ENCODE measurements around the gene COL1A2.

Gene COL1A2

DNA sequence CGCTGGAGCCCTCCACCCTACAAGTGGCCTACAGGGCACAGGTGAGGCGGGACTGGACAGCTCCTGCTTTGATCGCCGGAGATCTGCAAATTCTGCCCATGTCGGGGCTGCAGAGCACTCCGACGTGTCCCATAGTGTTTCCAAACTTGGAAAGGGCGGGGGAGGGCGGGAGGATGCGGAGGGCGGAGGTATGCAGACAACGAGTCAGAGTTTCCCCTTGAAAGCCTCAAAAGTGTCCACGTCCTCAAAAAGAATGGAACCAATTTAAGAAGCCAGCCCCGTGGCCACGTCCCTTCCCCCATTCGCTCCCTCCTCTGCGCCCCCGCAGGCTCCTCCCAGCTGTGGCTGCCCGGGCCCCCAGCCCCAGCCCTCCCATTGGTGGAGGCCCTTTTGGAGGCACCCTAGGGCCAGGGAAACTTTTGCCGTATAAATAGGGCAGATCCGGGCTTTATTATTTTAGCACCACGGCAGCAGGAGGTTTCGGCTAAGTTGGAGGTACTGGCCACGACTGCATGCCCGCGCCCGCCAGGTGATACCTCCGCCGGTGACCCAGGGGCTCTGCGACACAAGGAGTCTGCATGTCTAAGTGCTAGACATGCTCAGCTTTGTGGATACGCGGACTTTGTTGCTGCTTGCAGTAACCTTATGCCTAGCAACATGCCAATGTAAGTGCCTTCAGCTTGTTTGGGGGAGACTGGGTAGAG is at the start of gene COL1A2:
Gene COL1A2, plus strand, starts transcription at position 459 of the 704 bp plus-strand sequence. Its CDS starts 137 bp downstream, at position 596.
- no peak for DNase-seq

DNA sequence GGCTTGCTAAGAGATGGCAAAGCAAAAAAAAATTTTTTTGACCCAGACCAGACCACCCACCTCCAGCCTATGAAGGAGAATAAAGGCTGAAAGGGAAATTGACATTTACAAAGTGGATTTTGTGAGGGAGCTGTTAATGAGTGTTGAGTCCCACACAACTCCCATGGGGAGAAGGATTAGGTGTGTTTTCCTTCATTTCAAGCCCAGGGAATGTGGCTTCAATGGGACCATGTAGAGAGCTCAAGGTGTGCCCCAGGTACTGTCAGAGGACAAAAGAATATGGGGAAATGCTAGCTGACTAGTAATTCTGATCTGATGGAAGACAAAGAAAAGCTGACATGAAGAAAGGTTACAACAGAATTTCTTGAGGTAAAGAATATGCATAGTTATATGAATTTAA is 48.8 kb upstream of the COL1A2 start:
- no peak for DNase-seq

DNA sequence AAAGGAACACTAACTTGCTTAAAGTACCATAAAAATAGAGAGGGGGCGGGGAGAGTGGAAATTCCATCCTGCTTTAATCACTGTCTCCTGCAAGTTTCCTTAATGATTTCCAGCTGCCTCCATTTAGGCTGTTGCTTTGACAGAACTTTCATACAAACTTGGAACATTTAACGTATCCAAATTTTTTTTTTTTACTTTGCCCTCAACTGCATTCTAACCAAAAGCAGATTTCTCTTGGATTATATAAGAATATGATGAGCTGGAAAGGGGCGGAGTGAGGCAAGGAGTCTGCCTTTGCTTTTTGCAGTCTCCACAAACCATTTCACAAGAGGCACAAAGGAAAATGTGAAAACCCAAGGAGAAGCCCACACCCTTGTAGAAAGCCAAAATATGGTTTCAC is 46.6 kb upstream of the COL1A2 start:
- no peak for DNase-seq

DNA sequence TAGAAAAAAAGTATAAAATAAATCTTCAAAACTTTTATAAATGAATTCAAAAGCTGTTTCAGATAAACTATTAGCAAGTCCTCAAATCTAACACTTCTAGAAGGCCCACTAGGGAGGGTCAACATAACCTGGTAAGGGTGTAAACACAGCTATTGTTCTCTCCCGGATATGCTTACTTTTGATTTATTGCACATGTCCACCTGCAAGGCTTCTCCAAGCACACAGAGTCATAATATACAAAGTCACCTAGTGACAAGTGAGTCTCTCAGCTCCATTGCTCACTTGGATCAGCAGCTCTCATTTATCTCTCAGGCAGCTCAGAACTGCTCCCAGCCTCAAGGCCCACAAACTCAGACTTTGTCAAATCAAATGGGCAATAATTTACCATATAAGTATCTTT is 44.0 kb upstream of the COL1A2 start:
- DNase-seq: no peak

DNA sequence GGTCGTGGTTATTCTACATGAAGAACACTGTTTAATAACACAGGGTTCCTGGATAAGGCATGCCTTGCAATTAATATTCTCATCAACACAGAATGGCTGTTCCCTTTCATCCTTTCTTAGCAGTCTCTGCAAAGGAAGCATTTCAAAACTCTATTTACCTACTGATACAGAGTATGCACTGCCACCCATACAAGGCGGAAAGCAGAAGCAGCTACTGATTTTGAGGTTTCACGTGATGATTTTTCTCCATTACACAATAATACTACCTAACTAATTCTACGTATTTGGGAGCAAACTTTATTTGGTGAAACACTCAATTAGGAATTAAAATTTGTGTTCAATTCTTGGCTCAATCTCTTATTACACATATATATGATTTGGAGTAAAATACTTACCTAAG is 43.0 kb upstream of the COL1A2 start:
- DNase-seq: no peak

DNA sequence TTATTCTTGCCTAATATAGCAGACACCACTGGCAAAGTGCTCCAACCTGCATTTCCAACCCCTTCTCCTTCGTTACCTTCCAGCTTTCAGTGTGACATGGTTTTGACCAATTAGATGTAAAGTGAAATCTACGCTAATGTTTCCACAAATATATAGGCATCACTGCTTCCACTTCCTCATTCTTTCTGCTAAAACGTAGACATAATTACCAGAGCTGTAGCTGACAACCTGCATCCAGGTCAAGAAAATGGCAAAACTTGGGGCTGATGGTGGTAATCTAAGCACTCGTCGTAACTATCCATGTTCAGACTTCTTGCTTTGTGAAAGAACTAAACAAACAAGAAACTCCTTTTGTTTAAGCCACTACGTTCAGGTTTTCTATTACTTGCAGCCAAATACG is 41.8 kb upstream of the COL1A2 start:
- DNase-seq: no peak

DNA sequence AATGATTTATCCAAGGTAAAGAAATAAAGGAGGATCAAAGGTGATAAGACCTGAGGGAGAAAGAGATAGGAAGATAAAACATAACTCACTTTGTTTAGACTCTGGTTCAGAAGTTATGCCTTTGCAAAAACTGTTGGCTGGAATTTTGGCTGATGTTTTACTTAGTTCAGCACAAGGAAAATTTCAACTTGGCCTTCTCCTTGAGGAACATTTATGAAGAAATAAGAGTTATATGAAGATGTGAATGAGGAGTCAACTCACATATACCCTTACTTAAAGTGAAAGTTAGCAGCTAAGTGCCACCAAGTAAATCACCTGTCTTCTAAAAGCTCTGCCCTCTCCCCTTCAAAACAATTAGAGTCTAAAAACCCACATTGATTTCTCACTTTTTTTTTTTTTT is 39.7 kb upstream of the COL1A2 start:
- no peak for DNase-seq

DNA sequence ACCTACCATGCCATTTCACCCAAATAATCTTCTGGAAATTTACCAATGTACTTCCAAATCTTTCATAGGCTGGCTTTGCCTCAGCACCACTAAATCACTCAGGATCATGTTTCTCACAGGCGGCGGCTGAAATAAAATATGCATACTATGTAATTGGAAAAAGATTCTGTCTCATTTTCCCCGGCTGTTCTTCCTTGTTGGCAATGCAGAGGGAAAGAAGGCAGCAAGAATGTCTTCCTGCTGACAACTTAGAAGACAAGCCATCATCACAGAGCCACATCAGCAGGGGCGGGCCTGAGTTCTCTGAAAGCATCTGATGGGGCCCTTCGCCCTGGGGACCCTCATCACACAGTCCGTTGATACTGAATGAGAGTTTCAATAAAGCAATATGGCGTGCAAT is 39.2 kb upstream of the COL1A2 start:
- no peak for DNase-seq

DNA sequence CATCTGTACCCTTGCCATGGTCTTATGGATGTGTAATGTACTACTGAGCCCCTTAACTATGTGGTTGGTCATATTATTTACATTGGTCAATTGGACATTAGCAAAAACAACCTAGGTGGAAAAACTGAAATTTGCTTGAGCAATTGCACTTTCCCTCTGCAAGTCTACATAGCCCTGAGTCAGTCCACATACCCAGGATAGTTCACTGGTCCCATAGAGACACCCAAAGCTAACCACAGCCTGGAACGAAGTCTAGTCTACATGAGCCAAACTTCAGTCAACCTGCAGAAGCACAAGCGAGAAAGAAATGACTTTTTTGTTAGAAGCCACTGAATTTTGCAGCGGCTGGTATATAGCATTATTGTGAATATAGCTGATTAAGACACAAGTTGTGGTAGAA is 37.6 kb upstream of the COL1A2 start:
- no peak for DNase-seq

DNA sequence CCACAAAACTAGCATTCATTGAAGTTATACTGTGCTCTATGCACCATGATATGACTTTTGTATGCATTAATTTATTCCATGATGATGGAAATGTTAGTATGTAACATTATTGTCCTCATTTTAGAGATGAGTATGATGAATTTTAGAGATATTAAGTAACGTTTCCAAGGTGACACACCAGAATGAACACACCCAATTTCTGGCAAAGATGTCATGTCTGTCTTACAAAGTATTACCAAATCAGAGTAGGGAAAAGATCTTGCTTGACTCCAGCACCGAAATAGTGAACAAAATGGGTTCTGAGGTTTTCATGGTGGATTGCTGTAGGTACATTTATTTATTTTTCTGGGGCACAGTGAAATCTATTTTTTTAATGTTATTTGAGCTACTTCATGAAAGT is 33.8 kb upstream of the COL1A2 start:
- no peak for DNase-seq

DNA sequence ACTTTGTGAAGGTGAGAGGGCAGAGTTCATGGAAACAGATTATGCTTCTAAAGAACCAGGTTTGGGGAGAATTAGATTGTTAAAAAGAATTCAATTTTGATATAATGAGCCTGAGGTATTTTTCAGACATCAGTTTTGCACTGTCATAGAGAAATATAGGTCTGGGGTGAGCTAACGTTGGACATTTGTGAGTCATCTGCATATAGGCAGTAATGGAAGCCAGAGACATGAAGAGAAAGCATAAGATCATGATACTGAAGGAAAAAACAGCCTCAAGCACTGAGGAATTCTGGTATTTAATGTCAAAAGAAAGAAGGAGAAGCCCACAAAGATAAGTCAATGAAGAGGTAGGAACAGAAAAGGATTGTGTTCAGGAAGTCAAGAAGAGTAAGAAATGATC is 32.4 kb upstream of the COL1A2 start:
- DNase-seq: no peak

DNA sequence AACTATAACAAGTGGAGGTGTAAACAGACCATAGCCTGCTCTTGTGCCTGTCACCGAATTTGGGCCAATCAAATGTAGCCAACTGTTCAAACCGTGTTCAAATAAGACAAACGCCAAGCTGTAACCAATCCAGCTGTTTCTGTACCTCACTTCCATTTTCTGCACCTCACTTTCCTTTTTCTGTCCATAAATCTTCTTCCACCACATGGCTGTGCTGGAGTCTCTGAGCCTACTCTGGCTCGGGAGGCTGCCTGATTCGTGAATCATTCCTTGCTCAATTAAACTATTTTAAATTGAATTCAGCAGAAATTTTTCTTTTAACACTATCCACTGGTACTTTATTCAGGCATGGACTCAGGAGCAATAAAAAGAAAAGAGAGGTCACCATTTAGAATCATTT is 29.9 kb upstream of the COL1A2 start:
- no peak for DNase-seq

DNA sequence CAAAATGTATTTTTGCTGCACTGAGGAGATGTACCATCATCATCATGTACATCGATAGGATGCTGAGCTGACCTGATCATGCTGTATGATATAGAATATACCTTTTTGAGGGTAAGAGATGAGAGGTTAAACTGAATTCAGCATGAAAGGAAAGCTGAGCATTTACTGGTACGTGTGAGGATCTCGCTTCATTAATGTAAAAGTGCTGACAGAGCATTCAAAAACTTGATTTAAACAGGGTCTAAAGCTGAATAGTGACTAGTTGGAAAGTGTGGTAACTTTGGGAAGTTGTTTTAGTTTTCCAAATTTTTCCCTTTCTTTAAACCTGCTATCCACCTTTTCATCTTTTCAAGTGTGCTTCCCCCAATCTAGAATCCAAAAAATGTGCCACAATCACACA is 28.5 kb upstream of the COL1A2 start:
- DNase-seq: no peak

DNA sequence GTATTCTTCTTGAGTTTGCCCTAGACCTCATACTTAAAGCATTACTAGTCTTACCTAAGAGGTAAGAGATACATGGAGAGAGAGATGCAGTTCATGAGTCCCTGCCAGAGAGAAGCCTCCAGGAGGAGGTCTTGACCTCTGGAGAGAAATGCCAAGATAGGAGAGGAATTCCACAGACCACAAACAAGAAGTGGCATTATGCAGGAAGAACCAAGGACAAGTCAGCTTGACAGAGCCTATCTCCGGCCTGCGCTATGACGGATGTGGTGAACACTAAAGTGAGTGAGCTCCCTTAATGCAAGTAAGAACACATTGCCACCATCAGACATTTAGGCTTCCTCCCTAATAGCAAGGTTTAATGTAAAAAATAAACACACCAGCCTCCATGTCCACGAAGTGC is 27.9 kb upstream of the COL1A2 start:
- DNase-seq: no peak

DNA sequence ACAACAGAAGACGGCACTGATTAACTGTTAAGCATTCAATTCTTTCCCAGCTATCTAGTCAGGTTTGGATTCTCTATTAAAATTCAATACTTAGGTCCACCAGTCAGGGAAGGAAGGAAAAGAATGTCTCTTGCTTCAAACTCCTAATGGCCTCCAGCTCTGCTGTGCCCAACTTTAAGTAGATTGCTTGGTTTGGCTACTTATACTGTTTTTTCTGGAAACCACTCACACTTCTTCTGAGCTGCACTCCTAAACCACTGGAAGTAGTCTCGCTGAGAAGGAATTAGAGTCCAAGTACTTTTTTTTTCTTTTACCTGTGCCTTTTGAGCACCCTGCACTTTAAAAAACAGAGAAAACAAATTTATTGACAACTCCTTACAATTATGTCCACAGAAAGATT is 26.7 kb upstream of the COL1A2 start:
- DNase-seq: no peak

DNA sequence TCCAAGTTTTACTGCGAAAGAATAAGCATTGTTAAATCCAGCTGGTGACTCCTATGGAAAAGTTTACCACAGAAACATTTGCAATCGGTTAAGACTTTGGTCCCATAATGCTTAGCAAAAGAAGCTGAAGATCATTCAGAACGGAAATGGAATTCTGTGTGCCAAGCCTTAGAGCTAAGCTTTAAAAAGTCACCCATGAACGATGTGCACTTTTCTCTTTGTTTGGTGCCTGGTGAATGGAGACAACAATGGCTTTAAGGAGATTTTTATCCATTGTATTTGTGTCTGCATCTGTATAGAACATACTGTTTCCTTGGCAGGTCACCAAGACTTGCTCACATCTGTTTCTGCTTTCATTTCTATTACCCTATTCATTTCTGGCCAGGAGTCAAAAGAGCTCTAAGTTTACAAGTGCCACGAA is 26.3 kb upstream of the COL1A2 start:
- DNase-seq: no peak

DNA sequence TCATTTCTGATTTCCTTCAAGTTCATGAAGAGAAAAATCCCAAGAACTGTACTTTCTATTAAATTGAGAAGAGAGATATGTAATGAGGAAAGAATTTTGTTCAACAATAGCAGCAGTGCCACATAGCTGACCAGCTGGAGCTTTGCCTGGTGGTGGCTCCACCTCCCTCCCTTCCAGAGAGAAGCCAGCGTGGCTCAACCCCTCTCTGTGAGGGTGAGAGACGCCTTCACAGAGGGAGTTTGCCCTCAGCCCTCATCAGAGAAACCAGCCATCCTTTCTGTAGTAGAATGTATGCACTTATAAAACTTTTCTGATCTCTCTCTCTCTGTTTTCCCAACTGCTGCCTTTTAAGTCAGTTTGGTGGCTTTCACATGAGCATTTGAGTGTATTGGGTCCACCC is 20.5 kb upstream of the COL1A2 start:
- DNase-seq: no peak

DNA sequence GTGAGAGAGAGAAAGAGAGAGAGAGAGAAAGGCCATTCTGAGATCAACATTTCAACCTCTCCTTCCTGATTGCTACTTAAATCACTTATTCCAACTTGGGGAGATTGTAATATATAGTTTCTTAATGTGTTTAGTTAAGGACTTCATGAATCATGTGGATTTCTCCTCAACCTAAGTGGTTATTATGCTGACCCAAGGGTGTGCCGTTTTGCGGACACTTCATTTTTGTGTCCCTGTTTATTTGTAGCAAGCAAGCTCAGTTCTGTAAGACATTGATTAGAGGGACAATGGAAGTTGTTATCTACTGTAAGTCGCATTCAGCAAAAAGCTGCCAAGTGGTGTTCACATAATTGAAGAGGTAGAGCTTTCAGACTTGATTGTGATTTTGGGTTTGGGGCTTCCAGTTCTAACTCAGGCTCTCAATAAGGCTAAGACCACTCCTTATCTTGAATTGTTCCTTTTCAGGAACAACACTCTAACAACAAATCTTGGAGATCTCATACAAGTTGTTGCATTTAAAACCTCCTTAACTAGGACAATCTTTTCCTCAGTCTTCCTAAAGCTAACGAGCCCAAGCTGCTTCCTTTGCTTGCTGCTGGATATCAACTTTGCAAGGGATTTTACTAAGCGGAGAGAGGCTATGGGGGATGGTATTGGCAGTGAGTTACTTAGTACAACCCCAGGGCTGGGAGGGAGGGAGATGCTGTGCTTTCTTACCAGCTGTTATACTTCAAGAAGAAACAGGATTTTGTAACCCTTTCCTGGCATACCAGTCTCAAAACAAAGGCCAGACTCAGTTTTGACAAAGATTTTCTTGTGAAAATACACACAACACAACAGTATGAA is 19.8 kb upstream of the COL1A2 start:
- DNase-seq: no peak

DNA sequence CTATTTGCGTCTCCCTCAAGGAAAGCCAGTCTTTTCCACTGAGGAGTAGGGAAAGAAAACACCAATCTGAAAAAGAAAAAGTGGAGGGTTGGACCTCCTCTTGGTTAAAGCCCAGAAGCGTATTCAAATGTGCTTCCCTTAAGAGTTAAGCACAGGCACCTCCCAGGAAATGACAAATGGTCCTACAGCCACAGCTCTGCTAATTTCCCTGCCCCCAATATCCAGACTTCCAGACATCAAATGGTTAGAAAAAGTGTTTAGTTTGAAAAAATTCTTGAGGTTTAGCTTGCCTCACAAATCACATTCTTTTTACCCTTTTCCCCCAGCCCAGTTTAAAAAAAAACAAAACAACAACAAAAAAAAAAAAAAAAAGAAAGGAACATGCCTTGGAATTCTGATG is 19.0 kb upstream of the COL1A2 start:
- DNase-seq: no peak

DNA sequence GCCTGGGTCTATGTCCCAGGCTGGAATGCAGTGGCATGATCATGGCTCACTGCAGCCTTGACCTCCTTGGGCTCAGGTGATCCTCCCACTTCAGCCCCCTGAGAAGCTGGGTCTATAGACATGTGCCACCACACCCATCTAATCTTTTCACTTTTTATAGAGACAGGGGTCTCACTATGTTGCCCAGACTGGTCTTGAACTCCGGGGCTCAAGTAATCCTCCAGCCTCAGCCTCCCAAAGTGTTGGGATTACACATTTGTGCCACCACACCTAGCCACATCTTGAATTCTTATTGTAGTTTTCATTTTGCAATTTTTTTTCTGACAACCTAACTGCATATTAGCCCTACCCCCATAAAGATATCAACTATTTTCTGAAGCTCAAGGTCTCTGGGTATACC is 18.4 kb upstream of the COL1A2 start:
- no peak for DNase-seq

DNA sequence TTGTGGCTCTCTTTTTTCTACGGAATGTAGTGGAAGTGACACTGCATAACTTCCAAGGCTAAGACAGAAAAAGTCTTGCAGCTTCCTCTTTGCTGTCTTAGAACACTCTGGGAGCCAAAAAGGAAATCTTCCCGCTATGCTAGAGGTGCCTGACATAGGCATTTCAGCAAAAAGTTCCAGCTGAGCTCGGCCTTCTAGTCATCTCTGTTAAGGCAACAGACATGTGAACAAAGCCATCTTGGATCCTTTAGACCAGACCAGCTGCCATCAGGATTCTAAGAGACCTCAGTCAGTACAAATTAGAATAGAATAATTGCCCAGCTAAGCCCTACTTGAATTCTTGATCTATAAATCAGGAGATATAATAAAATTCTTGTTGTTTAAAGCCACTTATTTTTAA is 16.3 kb upstream of the COL1A2 start:
- DNase-seq: no peak

DNA sequence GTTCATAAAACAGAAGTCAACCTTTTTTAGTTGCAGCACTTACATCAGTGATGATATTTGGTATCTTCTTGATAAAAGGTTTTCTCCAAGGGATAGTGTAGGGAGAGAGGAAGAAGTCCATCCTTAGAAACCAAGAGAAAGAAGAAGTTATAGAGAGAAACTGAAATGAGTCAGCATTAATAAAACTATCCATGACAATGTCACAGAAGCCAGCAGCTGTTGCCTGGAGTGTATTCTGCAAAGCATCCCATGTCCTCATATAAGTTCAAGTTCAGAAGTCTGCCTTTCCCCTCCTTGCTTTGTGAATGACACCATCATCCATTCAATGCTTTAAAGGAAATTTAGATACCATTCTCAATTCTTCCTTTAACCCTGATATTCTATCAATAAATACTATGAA is 14.4 kb upstream of the COL1A2 start:
- DNase-seq: no peak

DNA sequence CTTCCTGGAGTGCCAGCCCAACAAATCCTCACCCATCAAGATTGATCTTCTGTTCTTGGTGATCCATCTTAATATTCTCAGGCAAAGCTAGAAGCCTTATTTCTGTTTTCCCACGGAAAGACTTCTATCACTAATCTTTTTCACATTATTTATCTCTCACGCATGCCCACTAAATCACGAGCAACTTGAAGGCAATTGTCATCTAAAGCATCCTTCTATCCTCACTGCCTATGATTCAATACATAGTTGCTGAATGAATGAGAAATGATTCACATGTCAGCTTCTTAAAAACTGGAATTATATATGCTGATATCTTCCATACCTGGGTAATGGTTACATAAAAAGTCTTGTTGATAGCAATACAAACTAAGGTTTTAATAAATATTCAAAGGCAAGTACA is 12.6 kb upstream of the COL1A2 start:
- no peak for DNase-seq

DNA sequence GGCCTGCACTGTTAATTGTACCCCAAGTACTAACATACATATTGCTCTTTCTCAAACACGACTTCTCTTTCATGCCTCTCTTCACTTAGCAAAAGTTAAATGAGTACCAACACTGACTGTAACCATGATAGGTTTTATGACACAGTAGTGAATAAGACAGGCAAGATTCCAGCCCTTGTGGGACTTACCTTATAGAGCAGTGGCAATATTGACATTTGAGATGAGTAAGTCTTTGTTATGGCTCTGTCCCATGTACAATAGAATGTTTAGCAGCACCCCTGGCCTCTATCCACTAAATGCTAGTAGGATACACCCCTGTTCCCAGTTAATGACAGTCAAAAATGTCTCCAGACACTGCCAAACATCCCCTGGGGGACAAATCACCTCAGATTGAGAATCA is 11.9 kb upstream of the COL1A2 start:
- no peak for DNase-seq

DNA sequence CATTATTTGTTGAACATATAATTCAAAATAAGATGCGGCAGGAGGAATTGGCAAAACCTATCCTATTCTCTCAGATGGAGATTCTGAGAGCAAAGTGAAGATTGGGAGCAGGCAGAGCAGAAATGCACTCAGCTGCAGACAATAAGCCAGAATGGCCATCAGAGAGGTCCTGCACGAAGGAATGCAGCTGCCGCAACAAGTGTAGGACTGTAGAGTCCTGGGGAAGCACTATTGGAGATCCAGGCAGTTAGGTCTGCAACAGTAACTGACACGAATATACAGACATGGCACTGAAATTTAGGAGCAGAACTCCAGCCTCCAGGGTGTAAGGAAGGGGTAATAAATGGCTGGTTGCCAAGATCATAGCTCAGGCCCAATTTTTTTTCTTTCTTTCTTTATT is 10.4 kb upstream of the COL1A2 start:
- DNase-seq: no peak

Data from NCI-H1930 (cell line).